Muscle of arm (tissue), 14 donors: ENCODE results near the gene FNDC5. TPM values are rescaled to one million over a fixed set of nuclear protein-coding genes. Genes with fewer than 3 reads are reported as not detected.
"Not testable (repeated sequence)": the region's sequence is repeated elsewhere in the genome, so short reads cannot be mapped to it uniquely, and the experiment has no call there.

Experiments used
- DNase-seq: peaks from one replicate; pipeline ENCODE4 v3.0.0-alpha.2; 2013
- long read RNA-seq, 11 donors: transcript quantifications; one replicate each; lab custom pipeline, GENCODE V29; 2026
- polyA plus RNA-seq, 12 donors: library from polyadenylated mRNA; unstranded; fragments of 120-200 nt; gene quantifications; one replicate each; pipeline ENCODE4 v1.2.1, GENCODE V29; 2013; ENCODE audit not compliant: insufficient read length in 12 of 12

The FNDC5 gene
- 100 to 1,000 TPM; 122 to 612 (median 192) TPM for polyA plus RNA-seq
- long read RNA-seq, donor 1, result 0 reads
- long read RNA-seq, donor 2, partial matches to known transcripts, result 5 of 14 reads
- long read RNA-seq, donor 2, other reads (novel, unspliced or antisense), result 6 of 14 reads
- long read RNA-seq, donor 3, partial matches to known transcripts, result 0 of 3 reads
- long read RNA-seq, donor 3, other reads (novel, unspliced or antisense), result 0 of 3 reads
- long read RNA-seq, donor 4, partial matches to known transcripts, result 0 of 4 reads
- long read RNA-seq, donor 4, other reads (novel, unspliced or antisense), result 0 of 4 reads
- long read RNA-seq, donor 5, transcript FNDC5-203 (2 exons, 1,563 nt), result major isoform, 6 of 67 reads
- long read RNA-seq, donor 5, transcript FNDC5-201 (6 exons, 2,732 nt), result major isoform, 6 of 67 reads
- long read RNA-seq, donor 5, partial matches to known transcripts, result 36 of 67 reads
- long read RNA-seq, donor 5, other reads (novel, unspliced or antisense), result 15 of 67 reads
- long read RNA-seq, donor 6, partial matches to known transcripts, result 0 of 5 reads
- long read RNA-seq, donor 6, other reads (novel, unspliced or antisense), result 0 of 5 reads
- long read RNA-seq, donor 7, partial matches to known transcripts, result 0 of 2 reads
- long read RNA-seq, donor 7, other reads (novel, unspliced or antisense), result 0 of 2 reads
- long read RNA-seq, donor 8, partial matches to known transcripts, result 22 of 27 reads
- long read RNA-seq, donor 8, other reads (novel, unspliced or antisense), result 0 of 27 reads
- long read RNA-seq, donor 9, partial matches to known transcripts, result 0 of 4 reads
- long read RNA-seq, donor 9, other reads (novel, unspliced or antisense), result 0 of 4 reads
- long read RNA-seq, donor 10, transcript FNDC5-201 (6 exons, 2,732 nt), result major isoform, 6 of 63 reads
- long read RNA-seq, donor 10, partial matches to known transcripts, result 54 of 63 reads
- long read RNA-seq, donor 10, other reads (novel, unspliced or antisense), result 0 of 63 reads
- long read RNA-seq, donor 11, partial matches to known transcripts, result 57 of 64 reads
- long read RNA-seq, donor 11, other reads (novel, unspliced or antisense), result 0 of 64 reads

- no peak for DNase-seq
These were observed at the start of gene FNDC5 for GRCh38 chr1:32870615-32871363. Gene FNDC5, minus strand, starts transcription at chr1:32870912.

- DNase-seq, result no peak
These were observed 49.4 kb upstream of the FNDC5 start for GRCh38 chr1:32919811-32920733.

GRCh38 chr1:32918179-32918578 is 47.5 kb upstream of the FNDC5 start:
- DNase-seq, result no peak

GRCh38 chr1:32917521-32917920 is 46.8 kb upstream of the FNDC5 start:
- no peak for DNase-seq

- no peak for DNase-seq
These were observed 45.3 kb upstream of the FNDC5 start for GRCh38 chr1:32915766-32916706.

GRCh38 chr1:32910319-32910718 is 39.6 kb upstream of the FNDC5 start:
- DNase-seq, result no peak

GRCh38 chr1:32907435-32907834 is 36.7 kb upstream of the FNDC5 start:
- no peak for DNase-seq

GRCh38 chr1:32906654-32907053 is 35.9 kb upstream of the FNDC5 start:
- no peak for DNase-seq

- not testable (repeated sequence) for DNase-seq
These were observed 34.9 kb upstream of the FNDC5 start for GRCh38 chr1:32905588-32905987.

GRCh38 chr1:32904797-32905196 is 34.1 kb upstream of the FNDC5 start:
- DNase-seq, result no peak

GRCh38 chr1:32903991-32904785 is 33.5 kb upstream of the FNDC5 start:
- no peak for DNase-seq

GRCh38 chr1:32902535-32902920 is 31.8 kb upstream of the FNDC5 start:
- no peak for DNase-seq

- DNase-seq, result no peak
These were observed 31.3 kb upstream of the FNDC5 start for GRCh38 chr1:32901823-32902534.

GRCh38 chr1:32900956-32901822 is 30.5 kb upstream of the FNDC5 start, which contains the start of gene TMEM54:
Gene TMEM54, minus strand, starts transcription at chr1:32901389. Its CDS starts 151 bp downstream, at chr1:32901238.
- no peak for DNase-seq

GRCh38 chr1:32900371-32900955 is 29.8 kb upstream of the FNDC5 start:
- DNase-seq, result no peak

GRCh38 chr1:32899586-32900296 is 29.0 kb upstream of the FNDC5 start:
- no peak for DNase-seq
